ENCODE results near the gene TEX12. TPM values are rescaled to one million over a fixed set of nuclear protein-coding genes. Genes with fewer than 3 reads are reported as not detected.

Gene TEX12
- total and polyA plus RNA-seq, 12 donors = 0.07 to 0.11 TPM; not detected in 10

DNA sequence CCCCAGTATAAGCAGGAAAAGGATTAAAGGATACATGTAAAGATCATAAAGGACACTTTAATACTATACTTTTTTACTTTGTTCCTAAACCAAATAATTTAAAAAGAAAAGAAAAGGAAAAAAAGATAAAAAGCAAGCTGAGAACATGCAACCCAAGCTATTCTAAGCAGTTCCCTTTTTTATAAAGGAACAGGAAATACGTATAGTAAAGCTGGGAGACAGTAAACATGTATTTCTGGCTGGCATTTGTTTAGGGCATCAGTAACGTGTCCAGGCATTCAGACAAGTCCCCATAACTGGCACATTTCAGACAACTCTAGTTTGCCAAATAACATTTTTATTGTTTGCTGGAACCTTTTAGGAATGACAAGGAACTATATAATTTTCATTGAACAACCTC is 33.1 kb downstream of the TEX12 start:
- Histone ChIP-seq H3K27ac (no peak overlapping the region), H3K9me3 (replicated peaks in 1 of 3) (no peaks in the 10 kb centered on the region), H3K36me3 (replicated peaks in 1 of 2) (peaks cover 0 to 3% of the 10 kb centered on the region in 2 donors), H3K27me3 (no peaks in the 10 kb centered on the region), H3K4me1 (replicated peaks in 1 of 2) (peaks cover 0 to 5% of the 10 kb centered on the region in 2 donors), H3K4me3 (no peak overlapping the region)
- no peak for DNase-seq
- intact Hi-C loops (cut with DNase I) = no loop called here
- no peak for TF ChIP-seq POLR2A (IDR thresholded peaks at IDR 0.05)
- TF ChIP-seq, protein P1, sequence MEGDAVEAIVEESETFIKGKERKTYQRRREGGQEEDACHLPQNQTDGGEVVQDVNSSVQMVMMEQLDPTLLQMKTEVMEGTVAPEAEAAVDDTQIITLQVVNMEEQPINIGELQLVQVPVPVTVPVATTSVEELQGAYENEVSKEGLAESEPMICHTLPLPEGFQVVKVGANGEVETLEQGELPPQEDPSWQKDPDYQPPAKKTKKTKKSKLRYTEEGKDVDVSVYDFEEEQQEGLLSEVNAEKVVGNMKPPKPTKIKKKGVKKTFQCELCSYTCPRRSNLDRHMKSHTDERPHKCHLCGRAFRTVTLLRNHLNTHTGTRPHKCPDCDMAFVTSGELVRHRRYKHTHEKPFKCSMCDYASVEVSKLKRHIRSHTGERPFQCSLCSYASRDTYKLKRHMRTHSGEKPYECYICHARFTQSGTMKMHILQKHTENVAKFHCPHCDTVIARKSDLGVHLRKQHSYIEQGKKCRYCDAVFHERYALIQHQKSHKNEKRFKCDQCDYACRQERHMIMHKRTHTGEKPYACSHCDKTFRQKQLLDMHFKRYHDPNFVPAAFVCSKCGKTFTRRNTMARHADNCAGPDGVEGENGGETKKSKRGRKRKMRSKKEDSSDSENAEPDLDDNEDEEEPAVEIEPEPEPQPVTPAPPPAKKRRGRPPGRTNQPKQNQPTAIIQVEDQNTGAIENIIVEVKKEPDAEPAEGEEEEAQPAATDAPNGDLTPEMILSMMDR (IDR thresholded peaks at IDR 0.05) = no peak
- WGBS, 4 donors = 34 to 39% (median 37%) methylated on average over 2 of the region's 2 CpGs

DNA sequence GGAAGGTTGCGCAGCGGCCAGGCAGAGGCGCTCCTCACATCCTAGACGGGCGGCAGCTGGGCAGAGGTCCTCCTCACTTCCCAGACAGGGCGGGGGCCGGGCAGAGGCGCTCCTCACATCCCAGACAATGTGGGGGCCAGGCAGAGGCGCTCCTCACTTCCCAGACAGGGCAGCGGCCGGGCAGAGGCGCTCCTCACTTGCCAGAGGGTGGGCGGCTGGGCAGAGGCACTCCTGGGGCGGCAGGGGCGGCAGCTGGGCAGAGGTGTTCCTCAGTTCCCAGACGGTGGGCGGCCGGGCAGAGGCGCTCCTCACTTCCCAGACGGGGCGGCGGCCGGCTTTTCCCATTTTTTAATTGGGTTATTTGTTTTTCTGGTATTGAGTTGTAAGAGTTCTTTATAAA is 38.9 kb downstream of the TEX12 start:
- no peak for TF ChIP-seq POLR2A (IDR thresholded peaks at IDR 0.05)
- TF ChIP-seq, protein P1 (IDR thresholded peaks at IDR 0.05) = no peak
- no peaks in the 10 kb centered on the region for H3K9me3 ChIP-seq (replicated peaks in 1 of 3)
- 90 to 98% (median 95%) methylated on average over 19 to 23 of the region's 23 CpGs for WGBS, 4 donors
- no peak for DNase-seq
- no peak overlapping the region for H3K4me3 ChIP-seq
- no peaks in the 10 kb centered on the region for H3K4me1 ChIP-seq (replicated peaks in 1 of 2)
- no peaks in the 10 kb centered on the region for H3K27me3 ChIP-seq
- intact Hi-C loops (cut with DNase I) = no loop called here
- no peak overlapping the region for H3K27ac ChIP-seq
- peaks cover 0 to 3% of the 10 kb centered on the region in 2 donors for H3K36me3 ChIP-seq (replicated peaks in 1 of 2)

DNA sequence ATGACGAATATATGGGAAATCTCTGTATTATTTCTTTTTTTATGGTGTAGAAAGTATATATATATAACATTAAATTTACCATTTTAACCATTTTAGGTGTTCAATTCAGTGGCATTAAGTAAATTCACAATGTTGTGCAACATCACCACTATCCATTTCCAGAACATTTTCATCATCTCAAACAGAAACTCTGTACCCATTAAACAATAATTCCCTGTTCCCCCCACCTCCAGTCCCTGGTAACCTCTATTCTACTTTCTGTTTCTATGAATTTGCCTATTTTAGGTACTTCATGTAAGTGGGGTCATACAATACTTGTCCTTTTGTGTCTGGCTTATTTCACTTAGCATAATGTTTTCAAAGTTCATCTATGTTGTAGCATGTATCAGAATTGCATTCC is 43.7 kb downstream of the TEX12 start:
- 72 to 87% (median 82%) methylated on average over 1 of the region's 1 CpG for WGBS, 4 donors
- DNase-seq = no peak
- H3K27me3 ChIP-seq = no peaks in the 10 kb centered on the region
- TF ChIP-seq, protein P1 (IDR thresholded peaks at IDR 0.05) = no peak
- no peak for TF ChIP-seq POLR2A (IDR thresholded peaks at IDR 0.05)
- no peak overlapping the region for H3K4me3 ChIP-seq
- H3K4me1 ChIP-seq (replicated peaks in 1 of 2) = peaks cover 0 to 18% of the 10 kb centered on the region in 2 donors
- no peak overlapping the region for H3K27ac ChIP-seq
- intact Hi-C loops (cut with DNase I) = no loop called here
- no peaks in the 10 kb centered on the region for H3K36me3 ChIP-seq (replicated peaks in 1 of 2)
- H3K9me3 ChIP-seq (replicated peaks in 1 of 3) = no peaks in the 10 kb centered on the region

DNA sequence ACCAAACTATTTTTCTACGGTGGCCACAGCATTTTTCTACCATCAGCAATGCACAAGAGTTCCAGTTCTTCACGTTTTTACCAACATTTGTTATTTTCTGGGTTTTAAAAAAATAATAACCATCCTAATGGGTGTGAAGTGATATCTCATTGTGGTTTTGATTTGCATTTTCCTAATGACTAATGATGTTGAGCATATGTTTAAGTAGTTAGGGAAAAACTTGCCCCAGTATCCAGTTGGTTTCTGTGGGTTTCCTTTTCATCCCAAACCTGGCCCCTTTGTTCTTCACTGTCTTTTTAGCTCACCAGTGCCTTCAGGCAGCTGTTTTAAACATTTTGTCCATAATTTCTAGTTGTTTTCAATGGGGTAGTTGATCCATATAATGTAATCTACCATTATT is 44.4 kb downstream of the TEX12 start:
- H3K27me3 ChIP-seq = no peaks in the 10 kb centered on the region
- WGBS, 4 donors = 64 to 70% (median 67%) methylated on average over 2 of the region's 2 CpGs
- intact Hi-C loops (cut with DNase I) = no loop called here
- H3K4me1 ChIP-seq (replicated peaks in 1 of 2) = peaks cover 0 to 18% of the 10 kb centered on the region in 2 donors
- H3K9me3 ChIP-seq (replicated peaks in 1 of 3) = no peaks in the 10 kb centered on the region
- DNase-seq = no peak
- no peak overlapping the region for H3K27ac ChIP-seq
- no peak overlapping the region for H3K4me3 ChIP-seq
- H3K36me3 ChIP-seq (replicated peaks in 1 of 2) = no peaks in the 10 kb centered on the region
- TF ChIP-seq, protein P1 (IDR thresholded peaks at IDR 0.05) = no peak
- no peak for TF ChIP-seq POLR2A (IDR thresholded peaks at IDR 0.05)

Data from adrenal gland (tissue), 12 donors.